ENCODE results near the gene CHP1. TPM values are rescaled to one million over a fixed set of nuclear protein-coding genes. Genes with fewer than 3 reads are reported as not detected.

CHP1 gene
- total and polyA plus RNA-seq, 9 of the 15 experiments (the other 6 are each of a cell fraction or from before 2014, with no cell fraction given), result 31.7 to 83.4 (median 67.6) TPM

GRCh38 chr15:41254560-41254959 is 23.5 kb downstream of the CHP1 start:
- in situ Hi-C loops (cut with MboI) (no loop called here), intact Hi-C loops (cut with micrococcal nuclease) (no loop called here)
- no peaks in the 10 kb centered on the region for H3K27me3 ChIP-seq (ENCODE audit: control insufficient read depth in 2 of 2, insufficient read depth in 2 of 2, low read length in 2 of 2)
- BruUV-seq (replicated peaks), result no TSS peak
- DNase-seq (ENCODE audit: extremely low read depth in 1 of 4, low spot score in 3 of 4) (no peak), FAIRE-seq (no peak), ATAC-seq (no peak)
- no peak overlapping the region for H2AFZ ChIP-seq (ENCODE audit: low read depth, low read length)
- no peak overlapping the region for H3K27ac ChIP-seq (ENCODE audit: extremely low read depth, low read depth, low read length)
- no peaks in the 10 kb centered on the region for H3K79me2 ChIP-seq (ENCODE audit: control insufficient read depth, insufficient read depth, low read length)
- H3K4me3 ChIP-seq, result no peak overlapping the region
- no peaks in the 10 kb centered on the region for H4K20me1 ChIP-seq (replicated peaks; ENCODE audit: control insufficient read depth, insufficient read depth, low read length)
- peaks cover under 1 to 7% of the 10 kb centered on the region in 2 experiments; a peak in 4 of 5 replicates for H3K4me1 ChIP-seq (replicated peaks in 1 of 2; ENCODE audit: control insufficient read depth in 2 of 2, insufficient read depth in 2 of 2, low read length in 2 of 2)
- peaks cover 45% of the 10 kb centered on the region; the same call in 2 of the 3 replicates for H3K36me3 ChIP-seq (ENCODE audit: control insufficient read depth, insufficient read depth, low read length)
- no peaks in the 10 kb centered on the region for H3K9me1 ChIP-seq (ENCODE audit: control insufficient read depth, insufficient read depth, low read length)
- H3K9ac ChIP-seq (ENCODE audit: insufficient read depth in 1 of 2, low read depth in 2 of 2, low read length in 2 of 2), result no peak overlapping the region
- H3K4me2 ChIP-seq (ENCODE audit: insufficient read depth, low read length), result no peak overlapping the region
- TF ChIP-seq ZNF23 (CRISPR knock-in tag; IDR thresholded peaks at IDR 0.05), result no peak
- no peak for TF ChIP-seq CC2D1A (IDR thresholded peaks at IDR 0.05)
- no peak for TF ChIP-seq SMARCA4 (IDR thresholded peaks at IDR 0.05)
- TF ChIP-seq KAT2B (IDR thresholded peaks at IDR 0.05; ENCODE audit: low read depth, low read length), result no peak
- TF ChIP-seq HNRNPL (IDR thresholded peaks at IDR 0.05; ENCODE audit: low read depth, low read length), result no peak
- TF ChIP-seq ATF3 (IDR thresholded peaks at IDR 0.05), result no peak
- TF ChIP-seq ATF3 (CRISPR knock-in tag; conservative IDR thresholded peaks at IDR 0.05), result no peak
- no peak for TF ChIP-seq ZNF561 (CRISPR knock-in tag; conservative IDR thresholded peaks at IDR 0.05)
- TF ChIP-seq, protein P1, sequence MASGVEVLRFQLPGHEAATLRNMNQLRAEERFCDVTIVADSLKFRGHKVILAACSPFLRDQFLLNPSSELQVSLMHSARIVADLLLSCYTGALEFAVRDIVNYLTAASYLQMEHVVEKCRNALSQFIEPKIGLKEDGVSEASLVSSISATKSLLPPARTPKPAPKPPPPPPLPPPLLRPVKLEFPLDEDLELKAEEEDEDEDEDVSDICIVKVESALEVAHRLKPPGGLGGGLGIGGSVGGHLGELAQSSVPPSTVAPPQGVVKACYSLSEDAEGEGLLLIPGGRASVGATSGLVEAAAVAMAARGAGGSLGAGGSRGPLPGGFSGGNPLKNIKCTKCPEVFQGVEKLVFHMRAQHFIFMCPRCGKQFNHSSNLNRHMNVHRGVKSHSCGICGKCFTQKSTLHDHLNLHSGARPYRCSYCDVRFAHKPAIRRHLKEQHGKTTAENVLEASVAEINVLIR (CRISPR knock-in tag; IDR thresholded peaks at IDR 0.05), result no peak
- no peak for TF ChIP-seq C11orf30 (IDR thresholded peaks at IDR 0.05; ENCODE audit: low read depth)
- no peak for TF ChIP-seq ZNF586 (CRISPR knock-in tag; conservative IDR thresholded peaks at IDR 0.05)
- TF ChIP-seq HIVEP1 (CRISPR knock-in tag; IDR thresholded peaks at IDR 0.05), result no peak
- TF ChIP-seq ATF4 (CRISPR knock-in tag; IDR thresholded peaks at IDR 0.05), result no peak
- TF ChIP-seq, protein P2, sequence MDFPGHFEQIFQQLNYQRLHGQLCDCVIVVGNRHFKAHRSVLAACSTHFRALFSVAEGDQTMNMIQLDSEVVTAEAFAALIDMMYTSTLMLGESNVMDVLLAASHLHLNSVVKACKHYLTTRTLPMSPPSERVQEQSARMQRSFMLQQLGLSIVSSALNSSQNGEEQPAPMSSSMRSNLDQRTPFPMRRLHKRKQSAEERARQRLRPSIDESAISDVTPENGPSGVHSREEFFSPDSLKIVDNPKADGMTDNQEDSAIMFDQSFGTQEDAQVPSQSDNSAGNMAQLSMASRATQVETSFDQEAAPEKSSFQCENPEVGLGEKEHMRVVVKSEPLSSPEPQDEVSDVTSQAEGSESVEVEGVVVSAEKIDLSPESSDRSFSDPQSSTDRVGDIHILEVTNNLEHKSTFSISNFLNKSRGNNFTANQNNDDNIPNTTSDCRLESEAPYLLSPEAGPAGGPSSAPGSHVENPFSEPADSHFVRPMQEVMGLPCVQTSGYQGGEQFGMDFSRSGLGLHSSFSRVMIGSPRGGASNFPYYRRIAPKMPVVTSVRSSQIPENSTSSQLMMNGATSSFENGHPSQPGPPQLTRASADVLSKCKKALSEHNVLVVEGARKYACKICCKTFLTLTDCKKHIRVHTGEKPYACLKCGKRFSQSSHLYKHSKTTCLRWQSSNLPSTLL (IDR thresholded peaks at IDR 0.05), result no peak
- WGBS (ENCODE audit: insufficient coverage, low coverage, missing lambda C conversion rate), result 83% methylated on average over 4 of the region's 4 CpGs
- no peaks in the 10 kb centered on the region for H3K9me3 ChIP-seq (replicated peaks; ENCODE audit: control insufficient read depth, insufficient read depth, low read depth, low read length)
- ChIA-PET POLR2A (interaction anchor here (1.0 kb wide), 1 partner anchor 24 kb away, joined by 6 read pairs; the partner anchor contains the start of genes CHP1 and EXD1), CTCF (ENCODE audit: low intra/inter-chr PET ratio) (no interaction called here)

Data from K562 (cell line).